ENCODE measurements around the gene ARHGAP32. TPM values are rescaled to one million over a fixed set of nuclear protein-coding genes. Genes with fewer than 3 reads are reported as not detected.

The ARHGAP32 gene
- polyA plus RNA-seq, 1 of the 3 experiments (the other 2 are of a cell fraction): 4.8 TPM

DNA sequence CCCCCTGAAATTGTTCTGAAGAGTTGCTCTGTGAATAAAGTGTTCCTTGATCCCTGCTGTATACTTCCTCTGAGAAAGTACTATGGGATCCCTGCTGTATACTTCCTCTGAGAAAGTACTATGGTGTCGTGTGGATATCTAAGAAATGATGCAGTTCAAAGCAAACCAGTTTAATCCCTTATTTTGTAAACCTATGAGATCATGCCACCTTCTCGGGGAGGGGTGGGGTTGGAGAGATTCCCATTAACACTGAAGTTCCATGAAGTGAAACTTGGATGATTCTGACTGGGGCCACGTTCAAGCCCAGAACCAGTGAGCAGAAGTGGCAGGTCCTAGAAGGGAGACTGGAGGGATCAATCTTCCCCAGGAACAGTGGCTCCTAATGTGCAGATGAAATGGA lies 236.5 kb downstream of the ARHGAP32 start:
- DNase-seq: no peak
- TF ChIP-seq RXRA (IDR thresholded peaks at IDR 0.05; ENCODE audit: borderline replicate concordance, low read depth): no peak
- TF ChIP-seq ELF1 (IDR thresholded peaks at IDR 0.05): no peak
- TF ChIP-seq RAD21 (IDR thresholded peaks at IDR 0.05; ENCODE audit: low read length): no peak
- TF ChIP-seq GABPA (IDR thresholded peaks at IDR 0.05; ENCODE audit: low read depth): no peak
- TF ChIP-seq, protein P1, sequence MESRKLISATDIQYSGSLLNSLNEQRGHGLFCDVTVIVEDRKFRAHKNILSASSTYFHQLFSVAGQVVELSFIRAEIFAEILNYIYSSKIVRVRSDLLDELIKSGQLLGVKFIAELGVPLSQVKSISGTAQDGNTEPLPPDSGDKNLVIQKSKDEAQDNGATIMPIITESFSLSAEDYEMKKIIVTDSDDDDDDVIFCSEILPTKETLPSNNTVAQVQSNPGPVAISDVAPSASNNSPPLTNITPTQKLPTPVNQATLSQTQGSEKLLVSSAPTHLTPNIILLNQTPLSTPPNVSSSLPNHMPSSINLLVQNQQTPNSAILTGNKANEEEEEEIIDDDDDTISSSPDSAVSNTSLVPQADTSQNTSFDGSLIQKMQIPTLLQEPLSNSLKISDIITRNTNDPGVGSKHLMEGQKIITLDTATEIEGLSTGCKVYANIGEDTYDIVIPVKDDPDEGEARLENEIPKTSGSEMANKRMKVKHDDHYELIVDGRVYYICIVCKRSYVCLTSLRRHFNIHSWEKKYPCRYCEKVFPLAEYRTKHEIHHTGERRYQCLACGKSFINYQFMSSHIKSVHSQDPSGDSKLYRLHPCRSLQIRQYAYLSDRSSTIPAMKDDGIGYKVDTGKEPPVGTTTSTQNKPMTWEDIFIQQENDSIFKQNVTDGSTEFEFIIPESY (IDR thresholded peaks at IDR 0.05; ENCODE audit: borderline replicate concordance, low read depth): no peak
- no peak for TF ChIP-seq MXI1 (IDR thresholded peaks at IDR 0.05; ENCODE audit: low read depth, low read length)
- TF ChIP-seq EZH2phosphoT487 (IDR thresholded peaks at IDR 0.05; ENCODE audit: borderline replicate concordance, low read depth): no peak
- ChIA-PET POLR2A (no interaction called here), CTCF (interaction anchor here (0.7 to 34.0 kb wide), 13 partner anchors 9 to 377 kb away, joined by 3 to 872 read pairs (median 12); partner anchors contain the start of genes KCNJ5 and TP53AIP1)
- no peaks in the 10 kb centered on the region for H3K9me3 ChIP-seq
- H2AFZ ChIP-seq (ENCODE audit: low read depth): no peak overlapping the region
- H3K4me3 ChIP-seq (ENCODE audit: low read depth in 2 of 2, low read length in 1 of 2): no peak overlapping the region
- H3F3A ChIP-seq (replicated peaks; ENCODE audit: insufficient read depth): no peaks in the 10 kb centered on the region
- no peaks in the 10 kb centered on the region; a peak in 1 of 4 replicates for H3K4me1 ChIP-seq (ENCODE audit: control insufficient read depth in 1 of 2, insufficient read depth in 2 of 2, low read depth in 1 of 2, low read length in 1 of 2)
- H3K27me3 ChIP-seq (ENCODE audit: insufficient read depth): no peaks in the 10 kb centered on the region
- H3K4me2 ChIP-seq: no peak overlapping the region
- no peaks in the 10 kb centered on the region for H4K20me1 ChIP-seq (ENCODE audit: insufficient read depth)
- H3K36me3 ChIP-seq (replicated peaks in 1 of 2; ENCODE audit: control insufficient read depth in 1 of 2, insufficient read depth in 2 of 2, low read length in 1 of 2): no peaks in the 10 kb centered on the region
- H3K27ac ChIP-seq (ENCODE audit: low read depth in 2 of 2, low read length in 1 of 2): no peak overlapping the region
- 50% methylated on average over 3 of the region's 3 CpGs for WGBS (ENCODE audit: low lambda C conversion rate)
- H3K9ac ChIP-seq: no peak overlapping the region
- H3K79me2 ChIP-seq (ENCODE audit: insufficient read depth): no peaks in the 10 kb centered on the region
- H3K9me2 ChIP-seq: no peaks in the 10 kb centered on the region

DNA sequence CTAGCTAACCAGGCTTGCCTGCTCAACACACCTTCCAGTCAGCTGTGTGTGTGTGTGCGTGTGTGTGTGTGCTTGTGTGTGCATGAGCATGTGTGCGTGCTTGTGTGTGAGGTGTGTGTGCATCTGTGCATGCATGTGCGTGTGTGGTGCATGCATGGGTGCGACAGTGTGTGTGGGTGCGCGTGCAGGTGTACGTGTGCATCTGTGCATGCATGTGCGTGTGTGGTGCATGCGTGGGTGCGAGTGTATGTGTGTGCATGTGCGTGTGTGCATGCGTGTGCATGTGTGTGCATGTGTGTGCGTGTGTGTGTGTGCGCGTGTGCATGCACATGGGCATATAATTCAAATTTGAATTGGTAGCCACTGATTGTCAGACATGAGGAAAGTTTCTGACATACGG lies 239.0 kb downstream of the ARHGAP32 start:
- H4K20me1 ChIP-seq (ENCODE audit: insufficient read depth): no peaks in the 10 kb centered on the region
- no peaks in the 10 kb centered on the region for H3K9me2 ChIP-seq
- no peaks in the 10 kb centered on the region for H3K27me3 ChIP-seq (ENCODE audit: insufficient read depth)
- H3K4me1 ChIP-seq (ENCODE audit: control insufficient read depth in 1 of 2, insufficient read depth in 2 of 2, low read depth in 1 of 2, low read length in 1 of 2): no peaks in the 10 kb centered on the region; a peak in 1 of 4 replicates
- H3K4me2 ChIP-seq: no peak overlapping the region
- H3K9ac ChIP-seq: no peak overlapping the region
- no peaks in the 10 kb centered on the region for H3K36me3 ChIP-seq (replicated peaks in 1 of 2; ENCODE audit: control insufficient read depth in 1 of 2, insufficient read depth in 2 of 2, low read length in 1 of 2)
- POLR2A ChIA-PET: no interaction called here
- H3K27ac ChIP-seq (ENCODE audit: low read depth in 2 of 2, low read length in 1 of 2): no peak overlapping the region
- no peaks in the 10 kb centered on the region for H3F3A ChIP-seq (replicated peaks; ENCODE audit: insufficient read depth)
- CTCF ChIA-PET: interaction anchor here (7.8 to 34.0 kb wide), 2 partner anchors 47 to 64 kb away, joined by 89 to 872 read pairs; partner anchors contain the start of gene KCNJ5
- no peaks in the 10 kb centered on the region for H3K79me2 ChIP-seq (ENCODE audit: insufficient read depth)
- no peak for TF ChIP-seq RAD21 (IDR thresholded peaks at IDR 0.05; ENCODE audit: low read length)
- no peak for TF ChIP-seq TEAD4 (IDR thresholded peaks at IDR 0.05; ENCODE audit: borderline replicate concordance, insufficient read depth)
- H2AFZ ChIP-seq (ENCODE audit: low read depth): no peak overlapping the region
- no peak for DNase-seq
- 93% methylated on average over 16 of the region's 16 CpGs for WGBS (ENCODE audit: low lambda C conversion rate)
- no peak overlapping the region for H3K4me3 ChIP-seq (ENCODE audit: low read depth in 2 of 2, low read length in 1 of 2)
- H3K9me3 ChIP-seq: no peaks in the 10 kb centered on the region

DNA sequence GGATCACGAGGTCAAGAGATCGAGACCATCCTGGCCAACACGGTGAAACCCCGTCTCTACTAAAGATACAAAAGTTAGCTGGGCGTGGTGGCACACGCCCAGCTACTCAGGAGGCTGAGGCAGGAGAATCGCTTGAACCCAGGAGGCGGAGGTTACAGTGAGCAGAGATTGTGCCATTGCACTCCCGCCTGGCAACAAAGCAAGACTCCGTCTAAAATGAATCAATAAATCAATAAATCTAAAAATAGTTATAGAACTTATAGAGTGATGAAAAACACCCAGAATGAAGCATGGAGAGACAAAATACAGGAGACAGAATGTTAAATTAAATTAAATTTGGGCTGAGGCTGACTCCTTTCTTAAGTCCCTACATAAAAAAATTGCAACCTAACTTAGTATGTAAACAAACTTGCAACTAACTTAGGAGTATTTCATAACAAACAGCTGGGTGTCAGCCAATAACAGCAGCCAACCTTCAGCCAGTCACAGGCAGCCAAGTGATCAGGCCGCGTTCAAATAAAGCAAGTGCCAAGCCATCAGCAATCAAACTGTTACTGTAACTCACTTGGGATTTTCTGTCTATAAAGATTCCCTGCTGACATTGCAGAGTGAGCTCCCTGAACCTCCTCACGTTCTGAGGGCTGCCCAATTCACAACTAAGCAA lies 242.2 kb downstream of the ARHGAP32 start:
- H3K79me2 ChIP-seq (ENCODE audit: insufficient read depth): no peaks in the 10 kb centered on the region
- no peaks in the 10 kb centered on the region for H3K4me1 ChIP-seq (ENCODE audit: control insufficient read depth in 1 of 2, insufficient read depth in 2 of 2, low read depth in 1 of 2, low read length in 1 of 2)
- H3K36me3 ChIP-seq (replicated peaks in 1 of 2; ENCODE audit: control insufficient read depth in 1 of 2, insufficient read depth in 2 of 2, low read length in 1 of 2): no peaks in the 10 kb centered on the region
- no peaks in the 10 kb centered on the region for H3F3A ChIP-seq (replicated peaks; ENCODE audit: insufficient read depth)
- CTCF ChIA-PET: interaction anchor here (34.0 kb wide), 1 partner anchor 61 kb away, joined by 872 read pairs; the partner anchor contains the start of gene KCNJ5
- no peak overlapping the region for H3K4me2 ChIP-seq
- no peaks in the 10 kb centered on the region for H3K9me2 ChIP-seq
- POLR2A ChIA-PET: interaction anchor here (0.6 kb wide), 1 partner anchor 44 kb away, joined by 4 read pairs; no protein-coding TSS in a partner anchor
- WGBS (ENCODE audit: low lambda C conversion rate): 83% methylated on average over 13 of the region's 13 CpGs
- no peak for DNase-seq
- no peaks in the 10 kb centered on the region for H3K9me3 ChIP-seq
- no peak overlapping the region for H2AFZ ChIP-seq (ENCODE audit: low read depth)
- H3K27ac ChIP-seq (ENCODE audit: low read depth in 2 of 2, low read length in 1 of 2): no peak overlapping the region
- H4K20me1 ChIP-seq (ENCODE audit: insufficient read depth): no peaks in the 10 kb centered on the region
- TF ChIP-seq CHD2 (IDR thresholded peaks at IDR 0.05; ENCODE audit: low read length, partially characterized antibody) (no peak), GATA2 (CRISPR knock-in tag; IDR thresholded peaks at IDR 0.05) (no peak), FOXM1 (IDR thresholded peaks at IDR 0.05; ENCODE audit: low read depth) (no peak), TAF1 (IDR thresholded peaks at IDR 0.05; ENCODE audit: borderline replicate concordance, low read depth, low read length) (no peak), EP300 (IDR thresholded peaks at IDR 0.05; ENCODE audit: borderline replicate concordance in 1 of 2, low read depth in 1 of 2, low read length in 1 of 2) (no peak), GABPA (IDR thresholded peaks at IDR 0.05; ENCODE audit: low read depth) (no peak), TEAD4 (IDR thresholded peaks at IDR 0.05; ENCODE audit: borderline replicate concordance, insufficient read depth) (no peak)
- TF ChIP-seq, protein P2, sequence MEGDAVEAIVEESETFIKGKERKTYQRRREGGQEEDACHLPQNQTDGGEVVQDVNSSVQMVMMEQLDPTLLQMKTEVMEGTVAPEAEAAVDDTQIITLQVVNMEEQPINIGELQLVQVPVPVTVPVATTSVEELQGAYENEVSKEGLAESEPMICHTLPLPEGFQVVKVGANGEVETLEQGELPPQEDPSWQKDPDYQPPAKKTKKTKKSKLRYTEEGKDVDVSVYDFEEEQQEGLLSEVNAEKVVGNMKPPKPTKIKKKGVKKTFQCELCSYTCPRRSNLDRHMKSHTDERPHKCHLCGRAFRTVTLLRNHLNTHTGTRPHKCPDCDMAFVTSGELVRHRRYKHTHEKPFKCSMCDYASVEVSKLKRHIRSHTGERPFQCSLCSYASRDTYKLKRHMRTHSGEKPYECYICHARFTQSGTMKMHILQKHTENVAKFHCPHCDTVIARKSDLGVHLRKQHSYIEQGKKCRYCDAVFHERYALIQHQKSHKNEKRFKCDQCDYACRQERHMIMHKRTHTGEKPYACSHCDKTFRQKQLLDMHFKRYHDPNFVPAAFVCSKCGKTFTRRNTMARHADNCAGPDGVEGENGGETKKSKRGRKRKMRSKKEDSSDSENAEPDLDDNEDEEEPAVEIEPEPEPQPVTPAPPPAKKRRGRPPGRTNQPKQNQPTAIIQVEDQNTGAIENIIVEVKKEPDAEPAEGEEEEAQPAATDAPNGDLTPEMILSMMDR (IDR thresholded peaks at IDR 0.05): no peak
- no peak overlapping the region for H3K4me3 ChIP-seq (ENCODE audit: low read depth in 2 of 2, low read length in 1 of 2)
- no peaks in the 10 kb centered on the region for H3K27me3 ChIP-seq (ENCODE audit: insufficient read depth)
- H3K9ac ChIP-seq: no peak overlapping the region
